HG02642 (cell line): ENCODE measurements around the gene SLC26A8.
"Not testable (repeated sequence)": the region's sequence is repeated elsewhere in the genome, so short reads cannot be mapped to it uniquely, and the experiment has no call there.

Experiments used
- ATAC-seq: cut with Tn5 transposase; IDR thresholded peaks from one replicate; pipeline ENCODE4 v1.9.1; 2021; ENCODE audit warnings: mild to moderate bottlenecking; ENCODE audit not compliant: unreplicated experiment, poor library complexity

Gene SLC26A8

DNA sequence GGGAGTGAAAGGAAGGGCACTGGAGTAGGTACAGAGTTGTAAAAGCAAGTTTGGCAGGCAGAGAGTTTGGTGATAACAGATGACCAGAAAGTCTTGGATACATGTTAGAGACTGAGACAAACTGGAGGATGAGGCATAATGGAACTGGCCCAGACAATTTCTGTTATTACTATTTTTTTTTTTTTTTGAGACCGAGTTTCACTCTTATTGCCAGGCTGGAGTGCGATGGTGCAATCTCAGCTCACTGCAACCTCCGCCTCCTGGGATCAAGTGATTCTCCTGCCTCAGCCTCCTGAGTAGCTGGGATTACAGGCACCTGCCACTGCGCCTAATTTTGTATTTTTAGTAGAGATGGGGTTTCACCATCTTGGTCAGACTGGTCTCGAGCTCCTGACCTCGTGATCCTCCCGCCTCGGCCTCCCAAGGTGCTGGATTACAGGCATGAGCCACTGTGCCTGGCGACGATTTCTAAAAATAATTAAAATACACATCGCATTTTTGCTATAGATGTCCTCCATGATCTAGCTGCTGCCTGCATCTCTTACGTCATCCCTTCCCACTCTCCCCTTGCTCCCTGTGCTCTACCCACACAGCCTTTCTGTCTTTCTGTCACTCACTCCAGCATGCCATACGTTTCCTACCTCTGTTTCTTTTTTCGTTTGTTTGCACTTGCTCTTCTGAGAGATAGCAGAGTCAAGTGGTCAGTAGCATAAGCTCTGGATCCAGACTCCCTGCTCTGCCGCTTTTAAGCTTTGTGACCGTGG is 26.7 kb upstream of the SLC26A8 start:
- ATAC-seq: no peak

DNA sequence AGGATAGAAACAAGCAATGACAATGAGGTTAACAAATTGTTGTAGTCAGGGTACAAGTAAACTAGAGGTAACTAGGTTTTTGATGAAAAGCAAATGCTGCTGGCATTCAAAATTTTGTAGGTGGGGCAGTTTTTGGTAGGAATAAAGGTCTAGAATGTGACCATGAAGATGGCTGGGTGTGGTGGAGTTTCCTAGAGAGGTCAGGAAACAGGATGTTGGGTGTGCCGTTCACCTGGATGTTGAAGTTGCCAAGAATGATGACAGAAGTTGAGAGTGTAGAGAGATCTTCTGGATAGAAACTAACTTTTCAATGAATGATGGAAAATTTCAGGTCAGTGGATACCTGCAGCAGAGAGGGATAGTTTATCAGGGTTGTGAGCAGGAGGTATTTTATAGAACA is 25.9 kb upstream of the SLC26A8 start:
- no peak for ATAC-seq

- no peak for ATAC-seq
Measured at GRCh38 chr6:36049582-36049981, 25.1 kb upstream of the SLC26A8 start.

GRCh38 chr6:36042618-36043260 is 18.3 kb upstream of the SLC26A8 start:
- no peak for ATAC-seq

- no peak for ATAC-seq
Measured at GRCh38 chr6:36040958-36041357, 16.5 kb upstream of the SLC26A8 start.

- no peak for ATAC-seq
Measured at GRCh38 chr6:36039112-36039511, 14.7 kb upstream of the SLC26A8 start.

DNA sequence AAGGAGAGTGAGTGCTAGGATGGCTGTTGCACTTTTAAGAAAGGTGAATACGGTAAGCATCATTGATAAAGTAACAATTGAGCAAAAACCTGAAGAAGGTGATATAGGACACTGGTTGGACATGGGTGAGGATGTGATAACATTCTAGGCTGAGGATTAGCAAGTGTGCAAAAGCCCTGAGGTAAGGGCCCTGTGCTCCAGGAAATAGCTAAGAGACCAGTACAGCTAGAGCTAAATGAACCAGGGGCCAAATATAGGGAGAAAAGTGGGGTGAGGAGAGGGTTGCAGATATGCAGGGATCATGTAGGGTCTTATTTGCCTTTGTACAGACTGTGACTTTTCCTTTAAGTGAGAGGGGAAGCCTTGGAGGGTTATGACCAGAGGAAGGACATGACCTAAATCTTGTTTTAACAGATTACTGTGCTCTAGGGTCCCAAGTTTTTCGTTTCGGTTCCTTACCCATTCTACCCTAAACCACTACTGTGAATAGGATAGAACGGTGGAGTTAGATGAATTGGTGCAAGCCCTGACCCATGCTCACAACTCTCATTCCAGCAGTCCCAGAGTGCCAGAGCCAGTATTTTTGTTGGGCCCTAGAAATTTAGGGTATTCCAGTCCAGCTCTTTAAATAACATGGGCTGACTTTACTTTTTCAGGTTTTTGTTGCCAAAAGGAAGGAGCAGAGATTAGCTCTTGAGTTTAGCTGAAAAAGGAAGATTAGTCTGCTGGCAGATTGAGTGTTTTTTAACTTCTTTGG is 13.9 kb upstream of the SLC26A8 start:
- ATAC-seq: no peak

DNA sequence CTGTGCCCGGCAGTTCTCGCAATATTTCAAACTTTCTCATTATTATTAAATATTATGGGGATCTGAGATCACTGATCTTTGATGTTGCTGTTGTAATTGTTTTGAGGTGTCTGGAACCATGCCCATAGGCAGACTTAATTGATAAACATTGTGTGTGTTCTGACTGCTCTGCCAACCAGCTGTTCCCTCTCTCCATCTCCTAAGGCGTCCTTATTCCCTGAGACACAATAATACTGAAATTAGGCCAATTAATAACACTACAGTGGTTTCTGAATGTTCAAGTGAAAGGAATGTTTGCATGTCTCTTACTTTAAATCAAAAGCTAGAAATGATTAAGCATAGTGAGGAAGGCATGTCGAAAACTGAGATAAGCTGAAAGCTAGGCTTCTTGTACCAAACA is 10.8 kb upstream of the SLC26A8 start:
- no peak for ATAC-seq

DNA sequence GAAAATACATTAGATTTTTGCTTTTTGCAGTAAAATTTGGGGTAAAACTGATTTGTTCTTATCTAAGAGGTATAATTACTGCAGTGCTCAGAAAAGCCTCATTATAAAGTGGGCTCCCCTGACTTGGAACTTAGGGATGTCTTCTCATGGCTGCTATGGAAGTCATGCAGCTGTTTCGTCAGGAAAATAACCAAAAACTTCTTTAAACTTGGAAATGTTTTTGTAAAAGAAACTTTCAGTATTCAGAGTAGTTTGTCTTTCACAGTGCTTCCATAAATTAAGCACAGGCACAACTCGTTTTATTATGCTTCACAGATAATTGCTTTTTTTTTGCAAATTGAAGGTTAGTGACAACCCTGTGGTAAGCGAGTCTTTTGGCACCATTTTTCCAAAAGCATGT is 10.0 kb upstream of the SLC26A8 start:
- ATAC-seq: no peak

DNA sequence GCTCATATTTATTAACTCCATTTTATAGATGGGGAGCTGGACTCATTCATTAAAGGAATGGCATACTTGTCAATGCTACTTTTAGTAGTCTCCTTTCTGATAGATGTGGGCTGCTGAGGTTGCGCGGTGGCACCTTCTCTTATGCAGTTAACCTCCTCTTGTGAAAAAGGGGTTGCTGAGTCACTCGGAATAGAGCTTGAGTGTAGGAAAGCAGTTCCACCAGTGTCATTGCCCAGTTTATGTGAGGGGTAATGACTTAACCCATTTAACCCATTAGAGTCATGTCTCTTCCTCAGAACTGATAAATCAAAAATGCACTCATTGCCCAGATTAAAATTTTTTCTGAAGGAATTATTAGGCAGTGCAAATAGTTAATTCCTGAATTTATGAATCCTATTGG is 9.5 kb upstream of the SLC26A8 start:
- no peak for ATAC-seq

DNA sequence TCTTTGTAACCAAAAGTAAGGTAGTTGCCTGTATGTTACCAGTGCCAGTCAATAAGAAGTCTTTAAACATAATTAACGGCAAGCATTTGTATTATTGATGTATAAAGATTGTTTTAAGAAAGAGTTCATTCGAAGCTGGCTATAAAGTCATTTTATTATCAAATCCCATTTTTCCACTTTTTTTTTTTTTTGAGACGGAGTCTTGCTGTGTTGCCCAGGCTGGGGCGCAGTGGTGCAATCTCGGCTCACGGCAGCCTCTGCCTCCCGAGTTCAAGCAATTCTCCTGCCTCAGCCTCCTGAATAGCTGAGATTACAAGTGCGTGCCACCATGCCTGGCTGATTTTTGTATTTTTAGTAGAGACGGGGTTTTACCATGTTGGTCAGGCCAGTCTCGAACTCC is 8.7 kb upstream of the SLC26A8 start:
- ATAC-seq: not testable (repeated sequence)

GRCh38 chr6:36032261-36032660 is 7.8 kb upstream of the SLC26A8 start:
- no peak for ATAC-seq

DNA sequence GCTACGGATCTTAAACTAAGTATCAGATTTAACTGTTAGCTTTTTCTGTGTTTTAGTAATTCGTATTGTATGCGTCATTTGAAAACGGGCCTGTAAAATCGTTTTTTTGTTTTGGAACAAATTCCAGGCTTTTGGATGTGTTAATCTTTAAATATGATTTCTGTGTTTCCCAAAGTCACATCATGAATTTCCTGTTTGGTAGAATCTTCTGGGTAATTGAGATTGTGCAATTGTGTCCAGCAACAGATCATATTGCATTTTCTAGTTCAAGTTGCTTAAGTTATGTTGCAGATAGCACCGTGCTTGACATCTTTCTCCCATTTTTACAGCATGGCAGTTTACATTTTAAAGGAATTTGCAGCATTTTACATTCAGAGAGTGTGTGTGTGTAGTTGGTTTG is 5.0 kb upstream of the SLC26A8 start:
- no peak for ATAC-seq

GRCh38 chr6:36028877-36029324 is 4.5 kb upstream of the SLC26A8 start:
- no peak for ATAC-seq

DNA sequence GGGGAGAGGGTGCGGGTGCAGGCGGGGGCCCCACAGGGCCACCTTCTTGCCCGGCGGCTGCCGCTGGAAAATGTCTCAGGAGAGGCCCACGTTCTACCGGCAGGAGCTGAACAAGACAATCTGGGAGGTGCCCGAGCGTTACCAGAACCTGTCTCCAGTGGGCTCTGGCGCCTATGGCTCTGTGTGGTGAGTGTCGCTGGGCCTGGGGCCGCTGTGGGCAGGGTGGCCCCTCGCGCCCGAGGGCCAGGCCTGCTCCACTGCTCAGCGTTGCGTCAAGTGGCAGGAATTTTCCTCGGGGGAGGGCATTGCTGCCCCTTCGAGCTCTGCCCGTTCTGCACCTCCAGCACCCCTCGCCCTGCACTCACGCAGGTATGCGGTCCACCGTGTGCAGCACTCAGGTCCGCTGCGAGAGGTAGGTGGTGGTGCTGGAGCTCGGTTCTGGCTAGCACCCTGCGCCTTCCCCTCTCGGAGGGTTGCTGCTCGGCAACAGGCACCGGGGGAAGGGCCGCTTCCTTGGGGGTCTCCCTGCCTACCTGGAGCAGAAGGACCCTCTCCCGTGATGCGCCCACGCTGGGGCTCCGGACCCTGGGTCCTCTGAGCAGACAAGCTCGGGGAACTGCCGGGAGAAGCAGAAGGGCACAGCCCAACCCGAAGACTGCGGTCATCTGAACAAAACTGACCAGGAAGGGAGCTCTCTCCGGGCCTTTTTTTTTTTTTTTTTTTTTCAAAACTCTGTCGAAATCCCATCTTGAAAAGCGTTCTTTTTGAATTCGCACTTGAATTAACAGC is 3.8 kb upstream of the SLC26A8 start:
- ATAC-seq: peak; percentile 13

GRCh38 chr6:36027501-36028087 is 3.2 kb upstream of the SLC26A8 start, which contains the start of gene MAPK14:
Gene MAPK14, plus strand, starts transcription at chr6:36027808. Its CDS starts 350 bp downstream, at chr6:36028158.
- ATAC-seq: peak; percentile 89

- no peak for ATAC-seq
Measured at GRCh38 chr6:36025932-36026327, 1.5 kb upstream of the SLC26A8 start.

DNA sequence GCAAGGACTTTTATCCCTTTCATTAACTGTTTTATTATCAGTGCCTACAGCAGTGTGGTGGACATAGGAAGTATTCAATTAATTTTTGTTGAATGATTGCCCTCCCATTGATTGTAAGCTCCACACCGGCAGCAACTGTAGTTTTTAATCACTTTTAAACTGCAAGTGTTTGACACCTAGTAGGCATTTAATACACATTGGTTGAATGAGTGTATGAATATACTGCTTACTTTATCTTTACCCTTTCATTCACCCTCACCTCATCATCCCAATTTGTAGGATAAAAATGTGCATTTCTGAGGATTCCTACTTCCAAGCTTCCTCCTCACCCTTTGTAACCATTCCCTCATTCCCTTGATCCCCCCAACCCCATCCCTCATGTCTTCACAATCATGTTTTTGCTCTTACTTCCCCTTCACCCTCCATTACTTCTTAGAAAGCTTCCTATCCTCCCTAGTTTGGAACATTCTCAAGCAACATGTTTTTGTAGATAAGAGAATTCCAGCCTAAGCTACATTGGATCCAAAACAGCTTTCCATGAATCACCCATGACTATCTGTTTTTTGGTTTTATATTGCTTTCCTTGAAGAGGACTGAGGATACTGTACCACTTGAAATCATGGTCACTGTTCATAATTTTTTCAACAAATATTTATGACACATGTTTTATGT is 955 bp upstream of the SLC26A8 start:
- ATAC-seq: no peak

DNA sequence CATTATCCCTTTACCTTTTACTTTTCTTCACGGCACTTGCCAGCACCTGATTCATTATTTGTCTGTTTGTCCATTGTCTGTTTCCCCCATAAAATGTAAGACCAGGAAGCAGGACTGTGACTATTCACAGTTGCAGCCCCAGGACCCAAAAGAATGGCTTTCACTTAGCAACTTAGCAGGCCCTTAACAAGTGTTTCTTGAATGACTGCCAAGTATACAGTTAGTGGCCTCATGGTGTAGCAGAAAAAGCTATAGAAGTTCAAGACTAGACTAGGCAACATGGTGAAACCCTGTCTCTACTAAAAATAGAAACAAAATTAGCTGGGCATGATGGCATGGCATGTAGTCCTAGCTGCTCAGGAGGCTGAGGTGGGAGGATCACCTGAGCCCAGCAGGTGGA is 4.3 kb downstream of the SLC26A8 start:
- ATAC-seq: no peak
